ENCODE data around the gene MLST8.
A peak's percentile ranks its signal among the peaks of the same experiment; 100 is the strongest.
"Not testable (repeated sequence)": the region's sequence is repeated elsewhere in the genome, so short reads cannot be mapped to it uniquely, and the experiment has no call there.

MLST8 gene

GRCh38 chr16:2246301-2246885 is 41.1 kb downstream of the MLST8 start:
- no peak for DNase-seq (ENCODE audit: low spot score)

- no peak for DNase-seq (ENCODE audit: low spot score)
Measured at GRCh38 chr16:2250652-2251295, 45.5 kb downstream of the MLST8 start.

GRCh38 chr16:2251296-2252111 is 46.2 kb downstream of the MLST8 start, which contains the start of gene ECI1:
TSS of gene ECI1 (minus strand) at chr16:2251587. CDS start at chr16:2251566, 21 bp downstream.
- DNase-seq (ENCODE audit: low spot score), result peak; percentile 83

- DNase-seq (ENCODE audit: low spot score), result no peak
Measured at GRCh38 chr16:2252806-2253148, 47.5 kb downstream of the MLST8 start.

GRCh38 chr16:2253293-2253692 is 48.0 kb downstream of the MLST8 start:
- DNase-seq (ENCODE audit: low spot score), result no peak

- DNase-seq (ENCODE audit: low spot score), result no peak
Measured at GRCh38 chr16:2256531-2257140, 51.4 kb downstream of the MLST8 start.

GRCh38 chr16:2257726-2258125 is 52.5 kb downstream of the MLST8 start:
- DNase-seq (ENCODE audit: low spot score), result no peak

- not testable (repeated sequence) for DNase-seq (ENCODE audit: low spot score)
Measured at GRCh38 chr16:2258530-2258929, 53.3 kb downstream of the MLST8 start.

All from CD4-positive, alpha-beta T cell treated with Interleukin-6 at 100 ng/mL for 8 hours (primary cell).